ENCODE results near the gene TUB.

Gene TUB

DNA sequence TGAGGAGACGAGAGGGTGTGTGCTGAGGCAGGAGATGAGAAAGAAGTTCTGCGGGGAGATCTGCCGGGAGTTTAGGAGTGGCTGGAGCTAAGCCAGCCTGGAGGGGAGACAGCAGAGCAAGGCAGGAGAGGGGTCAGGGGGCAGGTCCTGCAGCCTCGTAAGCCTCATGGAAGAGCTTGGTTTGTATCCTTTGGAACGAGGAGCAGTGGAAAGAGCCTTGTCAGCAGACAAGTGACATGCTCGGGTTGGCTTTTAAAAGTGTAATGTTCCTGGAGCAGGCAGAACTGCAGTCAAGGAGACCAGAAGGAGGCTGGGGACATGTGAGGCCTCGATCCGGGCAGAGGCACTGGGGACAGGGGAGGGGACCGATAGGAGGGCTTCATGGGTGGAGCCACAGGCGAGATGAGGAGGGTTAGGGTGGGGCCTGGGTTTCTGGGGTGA is 21.4 kb upstream of the TUB start:
- TF ChIP-seq ZNF571 (tag by site-specific recombination; IDR thresholded peaks at IDR 0.05) (no peak), ZNF175 (tag by site-specific recombination; IDR thresholded peaks at IDR 0.05) (no peak), ZNF664 (tag by site-specific recombination; IDR thresholded peaks at IDR 0.05) (no peak), ZBTB48 (tag by site-specific recombination; IDR thresholded peaks at IDR 0.05) (no peak), ZNF707 (tag by site-specific recombination; IDR thresholded peaks at IDR 0.05) (no peak), ZNF510 (tag by site-specific recombination; IDR thresholded peaks at IDR 0.05; ENCODE audit: insufficient replicate concordance) (no peak), ZNF768 (tag by site-specific recombination; IDR thresholded peaks at IDR 0.05) (no peak), BCL11A (tag by site-specific recombination; IDR thresholded peaks at IDR 0.05; ENCODE audit: low read depth) (no peak)
- TF ChIP-seq, protein P1, sequence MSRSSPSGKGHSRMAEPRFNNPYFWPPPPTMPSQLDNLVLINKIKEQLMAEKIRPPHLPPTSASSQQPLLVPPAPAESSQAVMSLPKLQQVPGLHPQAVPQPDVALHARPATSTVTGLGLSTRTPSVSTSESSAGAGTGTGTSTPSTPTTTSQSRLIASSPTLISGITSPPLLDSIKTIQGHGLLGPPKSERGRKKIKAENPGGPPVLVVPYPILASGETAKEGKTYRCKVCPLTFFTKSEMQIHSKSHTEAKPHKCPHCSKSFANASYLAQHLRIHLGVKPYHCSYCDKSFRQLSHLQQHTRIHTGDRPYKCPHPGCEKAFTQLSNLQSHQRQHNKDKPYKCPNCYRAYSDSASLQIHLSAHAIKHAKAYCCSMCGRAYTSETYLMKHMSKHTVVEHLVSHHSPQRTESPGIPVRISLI (tag by site-specific recombination; IDR thresholded peaks at IDR 0.05) = no peak
- H3K4me1 ChIP-seq (ENCODE audit: control insufficient read depth, insufficient read depth, low read length) = no peaks in the 10 kb centered on the region
- CTCF ChIA-PET = interaction anchor here (1.4 kb wide), 2 partner anchors 26 to 53 kb away, joined by 5 to 9 read pairs; no protein-coding TSS in a partner anchor
- H3K27ac ChIP-seq (ENCODE audit: extremely low read depth, low read depth, low read length) = no peak overlapping the region
- no peaks in the 10 kb centered on the region for H3K9me3 ChIP-seq (ENCODE audit: control insufficient read depth, insufficient read depth, low read depth, low read length)
- H3K4me3 ChIP-seq (ENCODE audit: low read depth, low read length) = no peak overlapping the region
- POLR2A ChIA-PET = no interaction called here
- no peaks in the 10 kb centered on the region for H3K36me3 ChIP-seq (ENCODE audit: control insufficient read depth in 2 of 2, insufficient read depth in 1 of 2, low read length in 2 of 2)

DNA sequence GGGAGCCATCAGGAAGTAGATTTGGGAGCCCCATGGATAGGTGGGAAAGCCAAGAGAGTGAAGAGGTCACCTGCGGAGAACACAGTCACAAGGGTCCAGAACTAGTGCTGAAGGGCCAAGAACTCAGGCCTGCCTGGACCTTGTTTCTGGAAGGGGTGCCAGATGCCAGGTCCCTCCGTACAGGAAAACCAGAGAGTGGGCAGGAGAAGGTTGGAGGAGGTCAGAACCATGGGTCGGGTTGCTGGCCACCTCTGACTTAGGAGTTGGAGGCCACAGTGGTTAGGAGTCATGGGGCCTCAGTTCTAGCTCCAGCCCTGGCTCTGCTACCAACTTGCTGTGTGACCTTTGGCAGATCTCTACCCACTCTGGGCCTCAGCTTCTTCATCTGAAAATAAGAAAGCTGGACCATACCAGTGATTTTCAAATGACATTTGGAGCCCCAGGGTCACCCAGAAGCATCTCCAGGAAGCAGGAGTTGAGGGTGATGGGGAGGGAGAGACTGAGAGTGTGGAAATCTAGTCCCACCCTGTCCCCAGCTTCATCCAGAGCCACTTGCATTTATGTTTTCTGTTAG is 20.8 kb upstream of the TUB start:
- ChIA-PET POLR2A (no interaction called here), CTCF (interaction anchor here (1.4 to 1.6 kb wide), 2 partner anchors 28 to 54 kb away, joined by 5 read pairs; no protein-coding TSS in a partner anchor)
- H3K27ac ChIP-seq (ENCODE audit: extremely low read depth, low read depth, low read length) = no peak overlapping the region
- no peaks in the 10 kb centered on the region for H3K36me3 ChIP-seq (ENCODE audit: control insufficient read depth in 2 of 2, insufficient read depth in 1 of 2, low read length in 2 of 2)
- H3K4me1 ChIP-seq (ENCODE audit: control insufficient read depth, insufficient read depth, low read length) = no peaks in the 10 kb centered on the region
- TF ChIP-seq, protein P2, sequence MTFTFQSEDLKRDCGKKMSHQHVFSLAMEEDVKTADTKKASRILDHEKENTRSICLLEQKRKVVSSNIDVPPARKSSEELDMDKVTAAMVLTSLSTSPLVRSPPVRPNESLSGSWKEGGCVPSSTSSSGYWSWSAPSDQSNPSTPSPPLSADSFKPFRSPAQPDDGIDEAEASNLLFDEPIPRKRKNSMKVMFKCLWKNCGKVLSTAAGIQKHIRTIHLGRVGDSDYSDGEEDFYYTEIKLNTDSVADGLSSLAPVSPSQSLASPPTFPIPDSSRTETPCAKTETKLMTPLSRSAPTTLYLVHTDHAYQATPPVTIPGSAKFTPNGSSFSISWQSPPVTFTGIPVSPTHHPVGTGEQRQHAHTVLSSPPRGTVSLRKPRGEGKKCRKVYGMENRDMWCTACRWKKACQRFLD (tag by site-specific recombination; IDR thresholded peaks at IDR 0.05) = no peak
- no peak for TF ChIP-seq ZEB2 (tag by site-specific recombination; IDR thresholded peaks at IDR 0.05)
- no peak for TF ChIP-seq ZNF221 (tag by site-specific recombination; IDR thresholded peaks at IDR 0.05; ENCODE audit: borderline replicate concordance)
- no peak for TF ChIP-seq ZBTB1 (tag by site-specific recombination; IDR thresholded peaks at IDR 0.05)
- TF ChIP-seq ZNF768 (tag by site-specific recombination; IDR thresholded peaks at IDR 0.05) = 0 out of 2 replicates have a peak, but pooled peaks have one; percentile 11
- no peak for TF ChIP-seq ZNF10 (tag by site-specific recombination; IDR thresholded peaks at IDR 0.05)
- TF ChIP-seq ZNF248 (tag by site-specific recombination; IDR thresholded peaks at IDR 0.05) = no peak
- H3K4me3 ChIP-seq (ENCODE audit: low read depth, low read length) = no peak overlapping the region
- no peaks in the 10 kb centered on the region for H3K9me3 ChIP-seq (ENCODE audit: control insufficient read depth, insufficient read depth, low read depth, low read length)

DNA sequence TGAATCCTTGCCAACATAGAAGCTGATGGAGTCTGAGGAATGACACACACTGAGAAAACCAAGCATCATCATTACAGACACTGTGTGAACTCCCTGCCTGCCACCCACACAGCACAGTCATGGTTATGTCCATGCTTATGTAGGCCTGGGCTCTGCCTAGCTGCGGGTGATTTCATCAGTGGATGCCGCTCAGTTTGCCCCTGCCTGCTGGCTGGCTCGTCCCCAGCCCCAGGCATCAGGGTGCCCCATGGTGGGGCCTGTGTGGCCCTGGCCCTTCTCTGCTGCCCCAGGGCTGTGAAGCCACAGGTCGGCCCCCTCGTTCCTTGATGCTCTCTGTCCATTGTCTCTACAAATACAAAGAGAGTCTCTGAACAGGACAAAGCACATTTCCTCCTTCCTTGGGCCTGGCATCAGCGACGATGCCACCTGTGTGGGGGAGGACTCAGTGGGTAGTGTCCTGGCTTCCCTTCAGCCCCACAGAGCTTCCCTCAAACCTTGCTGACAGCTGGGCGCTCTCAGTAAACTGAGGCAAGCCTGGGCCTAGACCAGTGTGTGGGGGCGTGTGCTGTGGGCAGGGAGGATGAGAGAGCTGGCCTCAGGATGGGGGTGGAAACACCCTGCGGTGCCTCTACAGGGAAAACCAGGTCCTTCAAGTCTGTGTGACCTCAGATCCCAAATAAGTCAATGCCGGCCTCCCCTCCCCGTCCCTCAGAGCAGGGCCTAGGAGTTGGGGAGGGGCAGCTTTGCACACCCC is 20.0 kb upstream of the TUB start:
- ChIA-PET POLR2A (no interaction called here), CTCF (interaction anchor here (0.6 to 1.6 kb wide), 5 partner anchors 18 to 1120 kb away, joined by 3 to 5 read pairs (median 3); no protein-coding TSS in a partner anchor)
- H3K4me1 ChIP-seq (ENCODE audit: control insufficient read depth, insufficient read depth, low read length) = no peaks in the 10 kb centered on the region
- no peak overlapping the region for H3K27ac ChIP-seq (ENCODE audit: extremely low read depth, low read depth, low read length)
- H3K9me3 ChIP-seq (ENCODE audit: control insufficient read depth, insufficient read depth, low read depth, low read length) = no peaks in the 10 kb centered on the region
- no peaks in the 10 kb centered on the region for H3K36me3 ChIP-seq (ENCODE audit: control insufficient read depth in 2 of 2, insufficient read depth in 1 of 2, low read length in 2 of 2)
- H3K4me3 ChIP-seq (ENCODE audit: low read depth, low read length) = no peak overlapping the region
- TF ChIP-seq ZBTB48 (tag by site-specific recombination; IDR thresholded peaks at IDR 0.05) (no peak), ZNF394 (tag by site-specific recombination; IDR thresholded peaks at IDR 0.05; ENCODE audit: borderline replicate concordance) (no peak), ZIC2 (tag by site-specific recombination; IDR thresholded peaks at IDR 0.05) (peak; percentile 48), EGR2 (tag by site-specific recombination; IDR thresholded peaks at IDR 0.05; ENCODE audit: low read depth) (peak; percentile 60), ZNF792 (tag by site-specific recombination; IDR thresholded peaks at IDR 0.05) (no peak), ZNF777 (tag by site-specific recombination; IDR thresholded peaks at IDR 0.05; ENCODE audit: borderline replicate concordance) (no peak), OSR2 (tag by site-specific recombination; IDR thresholded peaks at IDR 0.05) (no peak), SP2 (tag by site-specific recombination; IDR thresholded peaks at IDR 0.05) (no peak), ZFHX2 (tag by site-specific recombination; conservative IDR thresholded peaks at IDR 0.05) (peak; percentile 55; the same call in 1 of the 2 replicates), KLF9 (tag by site-specific recombination; IDR thresholded peaks at IDR 0.05; ENCODE audit: low read depth) (no peak)
- TF ChIP-seq, protein P3, sequence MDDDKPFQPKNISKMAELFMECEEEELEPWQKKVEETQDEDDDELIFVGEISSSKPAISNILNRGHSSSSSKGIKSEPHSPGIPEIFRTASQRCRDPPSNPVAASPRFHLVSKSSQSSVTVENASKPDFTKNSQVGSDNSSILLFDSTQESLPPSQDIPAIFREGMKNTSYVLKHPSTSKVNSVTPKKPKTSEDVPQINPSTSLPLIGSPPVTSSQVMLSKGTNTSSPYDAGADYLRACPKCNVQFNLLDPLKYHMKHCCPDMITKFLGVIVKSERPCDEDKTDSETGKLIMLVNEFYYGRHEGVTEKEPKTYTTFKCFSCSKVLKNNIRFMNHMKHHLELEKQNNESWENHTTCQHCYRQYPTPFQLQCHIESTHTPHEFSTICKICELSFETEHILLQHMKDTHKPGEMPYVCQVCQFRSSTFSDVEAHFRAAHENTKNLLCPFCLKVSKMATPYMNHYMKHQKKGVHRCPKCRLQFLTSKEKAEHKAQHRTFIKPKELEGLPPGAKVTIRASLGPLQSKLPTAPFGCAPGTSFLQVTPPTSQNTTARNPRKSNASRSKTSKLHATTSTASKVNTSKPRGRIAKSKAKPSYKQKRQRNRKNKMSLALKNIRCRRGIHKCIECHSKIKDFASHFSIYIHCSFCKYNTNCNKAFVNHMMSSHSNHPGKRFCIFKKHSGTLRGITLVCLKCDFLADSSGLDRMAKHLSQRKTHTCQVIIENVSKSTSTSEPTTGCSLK (tag by site-specific recombination; IDR thresholded peaks at IDR 0.05) = no peak
